ENCODE results near the gene ARHGEF7. TPM values are rescaled to one million over a fixed set of nuclear protein-coding genes. Genes with fewer than 3 reads are reported as not detected.
A peak's percentile ranks its signal among the peaks of the same experiment; 100 is the strongest.

The ARHGEF7 gene
- total RNA-seq, 1 donor from 2014 or later: 52.8 TPM

DNA sequence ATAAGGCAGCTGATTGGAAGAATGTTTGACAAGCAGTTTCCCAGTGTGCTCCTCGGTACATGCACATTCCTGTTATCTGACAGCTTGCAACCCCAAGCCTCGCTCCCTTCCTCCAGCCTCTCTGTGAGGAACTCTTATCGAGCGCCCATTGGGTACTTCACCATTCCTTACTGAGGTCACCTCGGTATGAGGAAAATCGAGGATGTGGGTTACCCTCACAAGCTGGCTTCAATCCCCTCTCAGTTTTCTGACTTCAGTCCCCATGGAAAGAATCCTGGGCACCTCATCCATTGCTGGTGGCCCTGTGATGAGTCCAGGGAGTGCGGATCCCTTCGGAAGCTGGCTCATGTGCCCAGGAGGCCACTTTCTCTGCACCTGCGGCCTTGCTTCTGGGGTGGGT lies 222.6 kb downstream of the ARHGEF7 start:
- DNase-seq (ENCODE audit: low read depth): no peak

DNA sequence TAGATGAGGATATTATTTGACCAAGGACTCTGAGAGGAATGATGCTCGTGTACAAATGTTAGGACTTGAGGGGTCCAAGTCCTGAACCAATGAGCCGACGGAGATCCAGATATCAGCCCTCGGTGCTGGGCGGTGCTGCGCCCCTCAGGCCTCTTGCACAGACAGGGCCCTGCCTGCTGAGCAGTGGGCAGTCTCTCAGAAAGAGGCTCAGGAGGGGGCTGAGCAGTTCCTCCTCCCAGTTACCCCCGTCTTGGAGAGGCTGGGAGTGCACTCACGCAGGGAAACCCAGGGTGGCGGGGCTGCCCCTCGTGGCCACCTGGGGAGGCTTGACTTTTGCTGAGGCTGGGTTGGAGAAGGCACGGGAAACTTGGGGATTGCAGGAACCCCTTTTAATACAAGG lies 223.7 kb downstream of the ARHGEF7 start:
- no peak for DNase-seq (ENCODE audit: low read depth)

DNA sequence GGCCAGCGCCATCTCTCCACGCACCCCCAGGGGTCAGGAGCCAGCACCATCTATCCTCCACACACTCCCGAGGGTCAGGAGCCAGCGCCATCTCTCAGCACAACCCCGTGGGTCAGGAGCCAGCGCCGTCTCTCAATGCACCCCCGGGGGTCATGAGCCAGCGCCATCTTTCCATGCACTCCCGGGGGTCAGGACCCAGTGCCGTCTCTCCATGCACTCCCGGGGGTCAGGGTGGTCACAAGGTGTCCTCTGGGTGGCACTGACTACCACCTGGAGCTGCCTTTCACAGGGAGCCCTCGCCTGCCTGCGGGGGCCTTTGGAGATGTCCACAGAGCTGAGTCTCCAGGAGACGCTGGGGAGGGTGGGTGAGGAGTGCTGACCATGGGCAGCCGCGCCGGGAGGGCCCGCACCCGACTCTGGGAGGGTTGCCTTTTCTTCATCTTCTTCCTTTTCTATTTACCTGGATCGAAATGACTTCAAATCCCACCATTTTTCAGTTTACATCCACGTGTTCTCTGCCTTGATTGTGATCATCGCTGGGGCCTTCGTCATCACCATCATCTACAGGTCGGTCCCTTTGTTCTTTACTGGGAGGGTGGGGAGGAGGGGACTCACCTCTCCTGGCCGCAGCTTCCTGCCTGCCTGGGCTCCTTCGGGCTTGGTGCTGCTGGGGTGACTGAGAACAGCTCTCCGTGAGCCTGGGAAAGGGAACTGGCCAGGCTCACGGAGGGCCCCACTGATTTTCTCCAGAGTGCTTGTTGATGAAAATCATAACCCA lies 224.4 kb downstream of the ARHGEF7 start:
- DNase-seq (ENCODE audit: low read depth): no peak

DNA sequence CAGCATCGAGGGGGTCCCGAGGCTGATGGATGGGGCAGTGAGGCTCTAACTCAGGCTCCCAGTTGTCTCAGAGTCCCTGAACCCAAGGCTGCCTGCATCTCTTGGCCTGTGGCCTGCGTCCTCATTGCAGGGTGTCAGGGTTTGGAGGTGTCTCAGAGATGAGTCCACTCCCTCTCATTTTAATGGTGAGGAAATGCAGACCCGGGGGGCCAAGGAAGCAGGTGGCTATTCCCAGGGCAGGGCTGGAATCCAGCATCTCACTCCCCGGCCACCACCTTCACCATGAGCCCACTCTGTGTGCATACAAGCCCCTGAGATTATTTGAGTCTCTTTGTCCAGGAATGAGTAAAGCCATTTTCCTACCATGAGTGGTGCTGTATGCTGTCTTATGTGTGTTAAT lies 226.8 kb downstream of the ARHGEF7 start:
- DNase-seq (ENCODE audit: low read depth): no peak

DNA sequence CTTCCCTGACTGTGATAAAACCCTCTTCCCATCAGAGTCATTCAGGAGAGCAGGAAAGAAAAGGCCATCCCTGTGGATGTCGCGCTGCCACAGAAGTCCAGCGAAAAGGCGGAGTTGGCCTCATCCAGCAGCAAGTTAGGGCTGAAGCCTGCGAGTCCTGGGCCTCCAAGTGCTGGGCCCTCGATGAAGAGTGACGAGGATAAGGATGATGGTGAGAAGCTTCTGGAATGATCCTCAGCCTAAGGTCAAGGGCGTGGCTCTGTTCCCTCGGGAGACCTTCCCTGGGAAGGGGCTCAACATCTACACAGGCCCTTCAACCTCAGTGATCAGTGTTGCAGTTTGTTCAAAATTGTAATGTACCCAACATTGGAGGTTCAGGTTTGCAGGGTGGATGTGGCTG lies 227.6 kb downstream of the ARHGEF7 start:
- DNase-seq (ENCODE audit: low read depth): no peak

- DNase-seq (ENCODE audit: low read depth): no peak
These were observed 228.2 kb downstream of the ARHGEF7 start for GRCh38 chr13:111343186-111343805.

DNA sequence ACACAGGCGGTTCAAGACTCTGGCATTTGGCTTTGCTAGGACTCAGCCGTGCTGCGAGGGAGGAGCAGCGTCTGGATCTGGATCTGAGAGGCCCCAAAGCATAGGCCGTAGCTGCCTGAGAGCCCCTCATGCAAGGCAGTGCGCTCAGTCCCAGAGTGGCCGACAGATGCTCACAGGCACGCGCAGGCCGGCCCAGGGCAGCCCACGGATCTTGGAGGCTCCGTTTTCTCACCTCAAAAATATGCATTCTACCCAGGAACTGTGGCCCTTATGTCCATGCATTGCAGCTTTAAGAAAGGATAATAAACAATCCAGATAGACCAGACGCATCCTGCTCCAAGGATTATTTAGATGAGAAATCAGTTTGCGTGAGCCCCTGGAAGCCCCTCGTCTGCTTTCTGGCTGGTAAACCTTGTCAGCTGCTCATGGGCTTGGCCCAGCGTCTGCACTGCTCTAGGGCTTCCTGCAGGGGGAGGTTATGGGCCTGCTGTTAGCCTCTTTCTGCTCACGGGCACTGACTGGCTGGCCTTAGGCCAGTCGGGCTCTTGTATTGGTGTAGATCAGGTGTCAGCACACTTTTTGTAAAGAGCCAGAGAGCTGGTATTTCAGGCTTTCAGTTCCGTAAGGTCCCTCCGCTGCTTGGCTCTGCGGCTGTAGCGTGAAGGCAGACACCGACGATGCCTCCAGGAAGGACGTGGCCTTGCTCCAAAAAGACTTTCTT lies 229.5 kb downstream of the ARHGEF7 start:
- peak; percentile 34 for DNase-seq (ENCODE audit: low read depth)

DNA sequence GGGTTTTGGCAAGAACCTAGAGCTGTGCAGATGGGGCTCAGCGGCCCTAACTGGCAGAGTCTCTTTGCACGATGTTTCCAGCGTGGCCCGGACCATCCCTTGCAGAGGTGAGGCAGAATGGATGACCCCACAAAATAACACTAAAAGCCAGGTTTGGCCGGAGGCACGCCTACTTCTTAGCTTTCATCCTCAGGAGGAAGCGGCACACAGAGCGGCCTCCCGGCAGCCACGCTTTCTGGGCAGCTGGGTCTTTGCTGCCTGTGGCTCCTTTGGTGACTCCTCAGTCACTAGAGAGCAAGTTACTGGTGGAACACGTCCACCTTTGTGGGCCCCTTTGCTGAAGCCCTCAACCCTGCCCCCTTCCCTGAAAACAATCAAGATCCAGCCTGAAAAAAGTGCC lies 230.6 kb downstream of the ARHGEF7 start:
- no peak for DNase-seq (ENCODE audit: low read depth)

GRCh38 chr13:111346101-111346680 lies 231.1 kb downstream of the ARHGEF7 start:
- peak; percentile 16 for DNase-seq (ENCODE audit: low read depth)

DNA sequence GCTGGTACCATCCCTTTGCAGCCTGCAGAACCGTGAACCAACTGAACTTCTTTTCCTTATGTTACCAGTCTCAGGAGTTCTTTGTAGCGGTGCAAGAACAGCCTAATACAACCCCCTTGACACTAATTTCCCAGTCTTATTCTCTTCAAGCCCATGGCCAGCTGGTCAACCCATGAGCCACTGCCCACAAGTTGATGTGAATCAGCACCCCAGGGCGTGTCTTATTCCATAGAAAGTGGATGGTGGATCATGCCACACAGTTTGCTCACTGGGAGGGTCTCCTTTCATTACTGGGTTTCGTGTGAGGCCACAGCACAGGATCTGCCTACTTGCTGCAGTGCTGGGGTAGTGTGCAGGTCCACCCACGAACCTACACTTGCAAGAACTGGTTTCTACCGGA lies 232.3 kb downstream of the ARHGEF7 start:
- DNase-seq (ENCODE audit: low read depth): peak; percentile 64

- DNase-seq (ENCODE audit: low read depth): no peak
These were observed 238.4 kb downstream of the ARHGEF7 start for GRCh38 chr13:111353508-111353907.

DNA sequence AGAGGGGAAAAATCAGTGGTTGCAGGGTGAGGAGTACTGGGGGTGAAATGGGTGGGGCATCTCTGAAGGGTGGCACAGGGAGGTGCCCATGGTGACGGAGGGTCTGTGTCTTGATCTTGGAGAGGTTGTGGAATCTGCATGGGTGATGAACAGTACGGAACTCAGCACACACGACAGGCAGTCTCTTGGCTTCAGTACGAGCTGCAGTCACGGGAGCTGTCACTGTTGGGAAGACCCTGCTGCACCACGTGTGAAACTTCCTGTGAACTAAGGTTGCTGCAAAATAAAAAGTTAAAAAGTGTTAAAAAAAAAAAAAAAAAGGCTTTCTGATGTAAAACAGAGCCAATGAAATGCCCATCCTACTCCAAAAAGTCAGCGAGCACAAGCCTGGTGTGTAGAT lies 239.7 kb downstream of the ARHGEF7 start:
- DNase-seq (ENCODE audit: low read depth): no peak

Other genes with a start within 250 kb of the ARHGEF7 start
- 1,506 and 1,796 TPM in 2 replicates for gene ANKRD10, start 200.2 kb upstream of the ARHGEF7 start, total RNA-seq
- gene TEX29, start 205.3 kb downstream of the ARHGEF7 start, total RNA-seq: not detected in 2 replicates